GM18909 (cell line): ENCODE measurements around the gene ABCC5.
"Not testable (repeated sequence)": the region's sequence is repeated elsewhere in the genome, so short reads cannot be mapped to it uniquely, and the experiment has no call there.

Experiments
- ATAC-seq: cut with Tn5 transposase; IDR thresholded peaks from one replicate; pipeline ENCODE4 v1.9.1; 2021; ENCODE audit warnings: mild to moderate bottlenecking; ENCODE audit not compliant: unreplicated experiment, poor library complexity

Gene ABCC5

DNA sequence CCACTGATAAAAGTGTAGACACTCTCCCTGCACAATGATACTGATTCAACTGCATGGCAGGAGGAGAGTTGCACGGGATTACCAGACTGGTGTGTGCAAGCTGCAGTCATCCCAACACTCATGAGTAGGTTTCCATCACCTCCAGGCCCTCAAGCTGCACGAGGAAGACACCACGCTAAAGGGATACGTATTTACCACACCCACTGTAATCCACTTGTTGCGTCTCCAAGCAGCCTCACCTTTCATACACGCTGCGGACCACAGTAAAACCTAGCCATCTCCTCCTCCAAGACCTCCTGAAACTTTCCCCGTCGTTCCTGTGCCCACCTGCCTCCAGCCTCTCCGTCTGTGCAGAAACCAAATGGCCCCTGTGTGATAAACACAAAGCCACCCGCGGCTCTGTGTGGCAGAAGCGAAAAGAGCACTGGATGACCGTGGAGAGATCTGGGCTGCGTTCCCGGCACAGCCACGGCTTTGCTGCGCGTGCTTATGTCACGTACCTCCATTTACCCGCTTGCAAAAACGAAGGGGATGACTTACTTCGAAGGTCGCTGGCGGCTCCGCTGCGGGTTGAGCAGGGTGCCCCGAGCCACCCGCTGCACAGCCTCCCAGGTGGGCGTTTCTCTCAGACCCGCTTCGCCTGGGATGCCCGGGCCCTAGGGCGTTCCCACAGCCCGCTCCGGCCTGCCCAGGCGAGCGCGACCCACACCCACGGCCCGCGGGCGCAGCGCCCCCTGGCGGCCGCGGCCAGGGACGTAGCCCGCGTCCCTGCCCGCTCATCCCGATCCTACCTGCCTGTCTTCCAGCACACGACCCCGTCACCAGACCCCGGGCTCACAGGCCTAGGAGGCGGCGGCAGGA lies 643 bp downstream of the ABCC5 start:
- peak; percentile 83 for ATAC-seq

DNA sequence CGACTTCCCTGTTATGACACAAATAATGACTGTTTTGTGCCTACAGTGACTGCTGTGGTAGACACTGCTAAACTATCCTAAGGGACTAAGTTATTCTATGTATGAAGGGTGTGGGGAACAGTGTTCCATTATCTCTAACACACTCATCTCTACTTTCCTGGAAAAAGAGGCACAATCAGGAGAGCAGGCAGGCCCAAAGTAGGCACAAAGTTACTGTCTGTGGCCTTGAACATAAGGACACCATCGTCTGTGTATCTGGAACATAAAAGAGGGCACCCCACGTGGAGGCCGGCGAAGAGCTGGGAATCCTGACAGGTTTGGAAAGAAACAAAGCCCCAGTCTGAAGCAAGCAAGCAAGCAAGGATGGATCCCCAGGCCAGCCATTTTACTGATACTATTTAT lies 1.5 kb downstream of the ABCC5 start:
- ATAC-seq, result no peak

DNA sequence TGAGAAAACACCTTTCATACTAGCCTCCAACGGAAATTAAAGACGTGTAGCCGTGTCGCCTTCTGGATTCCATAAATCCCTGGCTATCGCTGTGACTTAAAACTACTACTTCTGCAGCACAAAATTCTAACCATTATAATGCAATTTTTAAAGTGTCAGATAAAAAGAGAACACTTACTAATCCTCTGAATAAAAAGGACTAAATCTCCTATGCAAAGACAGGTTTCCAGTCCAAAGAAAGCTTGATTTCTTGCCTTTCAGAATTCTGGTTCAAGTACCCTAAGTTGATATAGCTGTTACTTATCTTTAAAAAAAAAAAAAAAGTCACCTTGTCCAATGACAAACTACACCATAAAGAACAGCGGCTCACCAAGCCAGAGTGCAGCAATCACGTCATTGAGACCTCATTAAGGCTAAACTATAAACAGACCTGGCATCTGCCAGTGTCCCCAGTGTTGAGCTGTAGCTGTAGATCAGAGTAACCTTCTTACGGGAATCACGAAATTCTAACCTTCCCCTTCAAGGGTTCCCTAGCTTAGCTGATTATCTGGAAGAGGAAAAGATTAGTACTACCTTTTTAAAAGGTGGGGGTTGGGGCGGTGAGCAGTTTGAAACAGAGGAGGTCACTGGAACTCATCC lies 2.2 kb downstream of the ABCC5 start:
- ATAC-seq, result no peak

DNA sequence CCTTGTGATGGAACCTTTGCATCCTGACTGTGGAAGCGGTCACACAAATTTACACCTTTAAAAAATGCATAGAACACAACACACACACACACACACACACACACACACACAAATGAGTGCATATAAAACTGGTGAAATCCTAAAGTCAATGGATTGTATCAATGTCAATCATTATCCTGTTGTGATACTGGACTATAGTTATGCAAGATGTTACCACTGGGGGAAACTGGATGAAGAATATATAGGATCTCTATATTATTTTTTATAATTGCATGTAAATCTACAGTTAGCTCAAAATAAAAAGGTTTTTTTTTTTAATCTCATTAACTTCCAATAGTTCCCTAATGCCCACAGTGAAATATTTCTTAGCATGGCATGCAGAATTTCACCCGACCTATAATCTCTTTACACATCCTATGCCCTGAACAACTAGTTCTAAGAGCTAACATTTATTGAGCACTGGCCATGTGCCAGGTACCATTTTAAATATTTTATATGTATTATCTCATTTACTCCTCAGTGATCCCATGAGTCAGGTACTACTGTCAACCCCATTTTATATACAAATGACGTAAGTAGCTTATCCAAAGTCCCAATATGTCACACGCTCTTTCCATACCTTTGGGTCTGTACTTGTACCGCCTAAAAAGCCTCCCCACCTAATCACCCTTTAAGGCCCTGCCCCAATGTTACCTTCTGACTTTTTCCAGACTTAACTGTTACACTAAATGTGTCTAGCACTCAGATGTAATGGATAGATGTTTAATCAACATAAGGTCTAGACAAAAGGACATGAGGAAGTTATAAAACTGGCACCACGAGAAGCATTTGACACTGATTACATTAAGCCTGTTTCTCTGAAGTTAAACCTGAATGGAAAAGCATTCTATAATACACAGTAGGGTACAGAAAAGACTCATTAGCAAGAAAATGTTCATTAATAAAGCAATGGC lies 5.5 kb downstream of the ABCC5 start:
- ATAC-seq, result no peak

DNA sequence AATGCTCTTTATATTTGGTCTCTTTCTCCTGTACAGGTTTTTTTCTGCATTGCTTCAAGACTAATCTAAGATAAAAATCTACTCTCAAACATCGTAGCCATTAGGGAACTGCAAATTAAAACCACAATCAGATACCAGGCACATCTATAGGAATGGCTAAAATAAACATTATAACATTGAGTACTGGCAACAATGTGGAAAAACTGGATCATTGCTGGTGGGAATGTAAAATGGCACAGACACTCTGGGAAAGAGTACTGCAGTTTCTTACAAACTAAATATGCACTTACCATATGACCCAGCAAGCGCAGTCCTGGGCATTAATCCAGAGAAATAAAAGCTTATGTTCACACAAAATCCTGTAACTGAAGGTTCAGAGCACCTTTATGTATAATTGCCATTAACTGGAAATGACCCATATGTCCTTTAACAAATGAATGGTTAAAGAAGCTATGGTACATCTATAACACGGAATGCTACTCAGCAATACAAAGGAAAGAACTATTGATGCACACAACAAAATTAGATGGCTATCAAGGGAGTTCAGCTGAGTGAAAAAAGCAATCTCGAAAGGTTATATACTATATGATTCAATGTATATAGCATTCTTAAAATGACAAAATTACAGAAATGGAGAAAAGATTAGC lies 6.3 kb downstream of the ABCC5 start:
- ATAC-seq, result no peak

DNA sequence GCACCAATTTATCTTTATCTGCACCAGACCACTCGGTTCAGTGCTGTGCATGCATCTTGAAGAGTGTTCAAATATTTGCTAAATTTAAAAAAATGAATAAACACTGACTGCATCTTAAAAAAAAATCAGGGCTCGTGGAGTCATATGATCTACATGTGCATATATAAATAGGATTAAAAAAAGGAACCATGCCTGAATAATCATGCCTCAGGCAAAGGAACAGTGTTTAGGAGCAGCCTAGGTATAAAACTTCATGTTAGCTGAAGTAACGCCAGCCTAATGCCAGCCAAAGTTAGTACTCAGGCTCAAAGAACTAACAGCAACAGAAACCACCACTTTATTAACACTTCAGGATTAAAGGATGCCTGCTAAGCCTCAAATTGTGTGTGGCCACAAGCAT lies 9.5 kb downstream of the ABCC5 start:
- no peak for ATAC-seq

DNA sequence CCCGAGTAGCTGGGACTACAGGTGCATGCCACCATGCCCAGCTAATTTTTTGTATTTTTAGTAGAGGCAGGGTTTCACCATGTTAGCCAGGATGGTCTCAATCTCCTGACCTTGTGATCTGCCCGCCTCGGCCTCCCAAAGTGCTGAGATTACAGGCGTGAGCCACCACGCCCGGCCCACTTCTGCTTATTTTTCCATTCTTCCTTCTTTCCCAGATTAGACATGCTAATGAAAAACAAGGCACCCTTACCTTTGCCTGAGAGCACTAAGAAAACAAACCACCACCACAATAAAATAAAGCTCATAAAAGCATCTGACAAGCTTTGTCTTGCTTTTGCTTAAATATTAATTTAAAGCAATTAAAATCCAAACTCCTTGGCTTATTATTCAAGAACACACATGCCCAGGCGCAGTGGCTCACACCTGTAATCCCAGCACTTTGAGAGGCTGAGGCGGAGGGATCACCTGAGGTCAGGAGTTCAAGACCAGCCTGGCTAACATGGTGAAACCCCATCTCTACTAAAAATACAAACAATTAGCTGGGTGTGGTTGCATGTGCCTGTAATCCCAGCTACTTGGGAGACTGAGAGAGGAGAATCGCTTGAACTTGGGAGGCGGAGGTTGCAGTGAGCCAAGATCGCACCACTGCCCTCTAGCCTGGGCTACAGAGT lies 10.4 kb downstream of the ABCC5 start:
- not testable (repeated sequence) for ATAC-seq

DNA sequence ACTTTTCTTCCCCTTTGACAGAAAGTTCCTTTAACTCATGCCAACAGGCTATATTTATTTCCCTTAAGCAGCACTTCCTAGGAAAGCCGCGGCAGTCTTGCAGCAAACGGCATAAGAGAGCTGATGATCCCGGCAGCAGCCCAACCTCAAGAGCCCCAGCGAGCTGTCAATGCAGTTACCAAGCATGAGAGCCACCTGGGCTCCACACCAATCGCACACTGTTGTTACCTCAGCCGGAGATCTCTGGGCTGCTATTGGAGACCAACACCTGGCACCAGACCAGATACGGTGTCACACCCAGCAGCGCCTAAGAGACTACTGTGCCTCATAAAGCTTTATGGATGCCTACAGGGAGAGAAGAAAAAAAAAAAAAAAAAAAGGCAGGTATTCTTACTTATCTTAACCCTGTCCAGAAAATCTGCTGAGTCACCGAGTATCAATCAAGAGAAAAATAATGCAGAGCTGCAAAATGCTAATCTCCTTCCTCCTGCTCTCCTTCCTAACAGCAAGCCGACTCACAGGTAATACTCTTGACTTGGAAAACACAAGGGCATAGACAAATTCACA lies 11.7 kb downstream of the ABCC5 start:
- ATAC-seq, result peak; percentile 84

DNA sequence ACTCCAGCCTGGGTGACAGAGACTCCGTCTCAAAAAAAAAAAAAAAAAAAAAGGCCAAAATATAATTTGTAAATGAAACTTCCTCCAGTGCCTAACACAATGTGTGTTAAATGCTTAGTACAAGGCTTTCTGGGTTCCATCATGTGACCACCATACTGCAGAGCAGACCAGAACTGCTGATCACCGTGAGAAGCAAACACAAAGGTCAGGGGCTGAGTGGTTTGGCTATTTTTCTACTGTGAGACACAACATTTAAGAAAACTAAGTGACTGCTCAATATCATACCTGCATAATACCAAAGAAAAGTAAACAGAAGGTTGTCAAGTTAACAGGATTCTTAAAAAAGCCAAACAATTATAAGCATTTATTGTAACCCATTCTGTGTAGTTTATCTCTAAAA lies 13.2 kb downstream of the ABCC5 start:
- ATAC-seq, result no peak

DNA sequence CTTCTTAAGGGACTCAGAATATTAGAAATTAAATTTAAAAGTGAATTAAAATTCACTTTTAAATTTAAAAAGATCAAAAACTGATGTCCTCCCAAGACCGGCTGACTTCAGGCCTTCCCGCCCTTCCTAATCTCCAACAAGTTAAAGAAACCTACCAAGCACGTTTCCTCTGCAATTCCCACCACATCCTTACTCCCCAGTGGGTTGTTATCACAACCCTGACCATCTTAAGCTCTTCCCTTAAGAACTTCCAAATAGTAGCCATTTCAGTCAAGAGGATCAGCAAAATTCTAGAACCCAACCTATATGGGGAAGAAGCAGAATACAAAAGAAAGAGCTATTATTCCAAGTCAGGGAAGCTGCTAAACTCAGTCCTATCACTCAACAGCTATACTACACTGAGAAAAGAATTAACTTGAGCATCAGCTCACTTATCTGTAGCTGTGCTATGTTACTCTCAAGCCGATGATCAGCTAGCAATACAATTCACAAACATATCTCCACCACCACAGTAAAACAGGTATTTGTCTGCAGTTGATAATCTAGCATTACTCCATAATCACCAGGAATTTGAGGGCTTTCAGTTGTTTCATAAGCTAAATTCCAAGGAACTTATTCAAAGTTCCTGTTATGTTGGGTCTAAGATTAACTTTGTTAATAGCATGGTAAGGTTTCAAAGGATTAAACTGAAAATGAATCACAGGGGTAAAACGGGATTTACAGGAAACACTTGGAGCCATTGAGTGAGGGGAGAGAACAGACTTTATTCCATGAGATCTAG lies 14.3 kb downstream of the ABCC5 start:
- no peak for ATAC-seq

DNA sequence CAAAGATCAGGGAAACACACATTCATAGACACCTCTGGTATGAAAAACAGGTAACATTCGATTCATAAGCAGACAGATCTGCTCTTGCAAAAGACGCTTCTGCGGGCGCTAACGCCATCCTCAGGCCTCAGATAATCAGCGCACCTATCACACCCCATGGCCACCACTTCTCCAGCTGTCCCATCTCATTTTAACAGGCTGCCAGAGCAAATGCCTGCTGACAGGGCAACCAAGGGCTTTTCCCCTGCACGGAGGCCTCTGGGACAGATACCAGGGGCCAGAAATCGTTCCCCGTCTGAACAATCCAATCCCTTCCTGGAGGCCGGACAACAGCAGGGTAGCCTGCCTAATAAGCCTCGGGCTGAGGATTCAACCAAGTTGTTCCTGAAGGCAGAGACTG lies 15.2 kb downstream of the ABCC5 start:
- no peak for ATAC-seq

DNA sequence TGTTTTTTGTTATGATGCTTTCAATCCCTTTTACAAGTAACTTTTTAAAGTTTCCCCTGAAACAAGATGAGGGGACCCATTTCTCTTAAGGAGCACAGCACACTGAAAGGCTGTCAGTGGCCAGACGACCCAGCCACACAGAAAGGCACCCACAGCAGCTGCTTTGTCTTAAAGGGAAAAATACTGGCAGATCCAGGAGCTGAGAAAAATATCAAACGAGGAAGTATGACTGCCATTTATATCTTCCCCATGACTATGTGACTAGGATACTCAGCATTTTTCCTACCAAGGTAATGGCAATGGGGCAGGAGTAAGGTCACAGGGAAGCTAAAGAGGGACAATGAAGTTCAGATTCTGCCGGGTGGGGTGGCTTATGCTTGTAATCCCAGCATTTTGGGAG lies 15.9 kb downstream of the ABCC5 start:
- no peak for ATAC-seq

DNA sequence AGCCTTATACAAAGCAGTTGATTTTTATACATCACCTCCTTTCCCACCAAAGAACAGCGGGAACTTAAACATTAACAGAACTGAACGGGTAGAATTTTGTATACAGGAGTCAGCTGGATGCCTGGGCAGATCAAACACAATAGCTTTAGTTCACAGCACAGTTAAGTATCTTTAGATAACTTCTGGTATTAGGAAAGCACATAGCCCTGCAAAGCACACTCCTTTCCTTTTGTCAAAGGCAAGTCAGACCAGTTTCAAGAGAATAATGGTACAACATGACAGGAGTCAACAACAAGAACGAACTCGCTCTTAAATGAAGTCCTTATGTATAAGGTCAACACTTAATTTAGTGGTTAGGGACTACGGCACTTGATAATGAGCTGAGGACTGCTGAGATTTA lies 26.3 kb downstream of the ABCC5 start:
- ATAC-seq, result no peak

DNA sequence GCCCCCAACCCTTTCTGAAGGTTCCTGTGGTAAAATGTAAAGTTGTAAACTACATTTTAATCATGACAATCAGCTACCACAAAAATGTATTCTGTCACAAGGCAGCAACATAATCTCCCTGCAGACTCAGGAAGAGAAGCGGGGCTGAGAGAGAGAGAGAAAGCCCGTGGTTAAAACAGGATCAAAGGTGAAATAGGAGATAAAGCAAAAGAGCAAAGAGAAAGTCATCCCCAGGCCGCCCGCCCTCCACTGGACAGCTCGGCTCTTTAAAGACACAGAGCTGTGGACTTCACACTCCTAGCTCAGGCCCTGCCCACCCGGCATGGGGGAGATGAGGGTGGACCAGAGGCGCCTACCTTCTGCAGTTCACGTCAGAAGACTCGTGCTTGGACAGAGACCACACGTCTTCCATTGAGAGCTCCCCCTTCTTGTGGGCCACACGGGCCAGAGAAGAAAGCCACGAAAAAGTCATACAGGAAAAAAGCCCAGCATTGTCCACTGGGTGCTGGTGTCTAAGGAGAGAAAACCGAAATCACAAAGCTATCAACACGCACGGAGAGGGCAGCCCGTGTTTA lies 29.4 kb downstream of the ABCC5 start:
- no peak for ATAC-seq

DNA sequence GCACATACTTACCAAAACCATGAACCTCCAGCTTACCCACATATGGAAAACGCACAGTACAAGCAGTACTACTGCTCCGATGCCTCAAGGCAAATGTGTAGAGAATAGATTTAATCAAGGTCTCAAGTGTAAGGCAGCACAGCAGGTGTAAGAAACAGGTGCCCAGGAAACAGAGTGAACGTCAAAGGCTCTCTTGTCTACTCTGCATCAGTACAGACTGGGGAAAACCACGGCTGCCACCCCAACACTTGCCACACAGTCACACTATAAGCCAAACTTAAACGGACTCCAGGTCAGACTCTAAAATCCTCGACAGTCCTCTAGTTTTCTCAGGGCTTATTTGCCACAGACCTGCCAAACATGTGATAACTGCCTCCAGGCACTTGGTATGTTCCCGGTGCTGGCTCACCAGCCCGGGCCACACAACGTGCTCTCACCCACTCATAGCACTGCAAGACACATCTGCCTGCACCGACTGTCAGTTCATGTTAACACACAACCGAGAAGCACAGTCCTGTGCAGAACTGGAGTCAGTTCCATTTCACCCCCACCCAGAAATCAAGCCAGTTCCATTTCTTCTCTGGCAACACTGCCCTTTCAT lies 30.6 kb downstream of the ABCC5 start:
- no peak for ATAC-seq

DNA sequence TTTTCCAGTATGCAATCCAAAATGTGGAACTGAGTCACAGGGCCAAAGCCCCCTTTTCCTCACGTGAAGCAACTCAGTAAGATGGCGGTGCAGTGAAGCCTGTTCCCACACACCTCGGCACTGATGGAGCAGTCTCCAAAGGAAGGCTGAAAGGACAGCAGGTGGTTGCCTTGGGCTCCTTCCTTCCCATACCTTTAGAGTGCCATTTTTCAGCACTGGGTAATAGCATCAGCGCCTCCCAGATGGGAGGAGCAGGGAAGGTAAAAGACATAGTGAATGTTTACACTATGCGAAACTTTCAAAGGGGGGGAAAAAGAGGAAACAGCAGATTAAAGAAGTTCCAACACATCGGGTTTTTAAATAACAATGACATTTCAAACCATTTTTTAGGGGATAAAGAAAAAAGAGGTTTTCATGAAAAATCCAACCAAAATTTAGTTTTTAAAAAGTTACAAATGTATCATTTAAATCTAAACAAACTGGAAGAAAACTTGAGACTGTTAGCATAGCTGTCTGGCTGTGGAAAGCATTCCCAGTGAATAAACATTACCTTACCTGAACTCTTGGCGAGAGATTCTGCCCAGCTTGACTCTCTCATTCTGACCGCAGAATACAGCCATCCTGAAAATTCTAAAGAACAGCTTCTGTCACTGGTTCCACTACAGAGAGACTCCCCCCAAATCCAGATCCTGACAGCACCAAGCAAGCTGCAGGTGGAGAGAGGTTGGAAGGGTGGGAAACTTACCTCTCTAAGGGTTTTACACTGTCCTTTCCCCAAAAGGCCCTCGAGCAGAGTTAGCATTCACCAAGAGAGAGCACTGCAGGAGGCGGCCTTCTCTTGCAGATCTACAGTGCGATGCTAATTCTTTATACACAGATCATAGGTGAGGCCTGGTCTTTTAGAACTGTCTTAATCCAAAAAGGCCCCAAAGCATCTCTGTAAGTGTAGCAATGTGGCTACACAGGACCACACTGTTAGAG lies 32.6 kb downstream of the ABCC5 start:
- no peak for ATAC-seq
